H1 (cell line): ENCODE measurements around the gene CAPN13. TPM values are rescaled to one million over a fixed set of nuclear protein-coding genes. Genes with fewer than 3 reads are reported as not detected.

Source experiments
- CTCF ChIA-PET: fragments of 300-600 bp; sonication (Branson Sonifier 250); formaldehyde crosslinking; loops from one replicate; lab custom pipeline; 2021; ENCODE audit not compliant: partially characterized antibody; lab: Charles Lee
- POLR2A ChIA-PET: fragments of 300-600 bp; sonication (Branson Sonifier 250); formaldehyde crosslinking; loops from one replicate; lab custom pipeline; 2021; ENCODE audit warnings: inconsistent platforms; ENCODE audit not compliant: partially characterized antibody; lab: Charles Lee
- DNase-seq, 2 experiments: peaks; one replicate each; pipeline versions ENCODE4 v3.0.0 to v3.0.0-alpha.2; 2010 to 2022; ENCODE audit warnings: low spot score in 2 of 2, low read depth in 1 of 2, mixed read lengths in 1 of 2
- FAIRE-seq: peaks from 2 replicates; lab custom pipeline; 2011; peaks lifted over from hg19 to GRCh38; lab: Jason Lieb, UNC
- H2AFZ ChIP-seq: 2 replicates; pipeline ENCODE4 v1.8.1; 2012; ENCODE audit warnings: low read length, inconsistent platforms
- H2AK5ac ChIP-seq: 2 replicates; pipeline ENCODE4 v1.6.1; 2013; ENCODE audit warnings: low read depth, low read length
- H2BK120ac ChIP-seq: replicated peaks from 2 replicates; pipeline ENCODE3; 2013; ENCODE audit warnings: low read depth, low read length, inconsistent platforms
- H2BK12ac ChIP-seq: 2 replicates; pipeline ENCODE4 v1.6.1; 2013; ENCODE audit warnings: low read depth, low read length
- H2BK15ac ChIP-seq: 2 replicates; pipeline ENCODE4 v1.6.1; 2013; ENCODE audit warnings: low read length
- H2BK20ac ChIP-seq: 2 replicates; pipeline ENCODE4 v1.6.1; 2013; ENCODE audit warnings: low read length
- H2BK5ac ChIP-seq: 2 replicates; pipeline ENCODE4 v1.6.1; 2013; ENCODE audit warnings: low read depth, low read length
- H3K14ac ChIP-seq: 2 replicates; pipeline ENCODE4 v1.6.1; 2013; ENCODE audit warnings: inconsistent platforms; ENCODE audit not compliant: insufficient read length
- H3K18ac ChIP-seq: 2 replicates; pipeline ENCODE4 v1.6.1; 2013; ENCODE audit warnings: low read length; ENCODE audit errors: extremely low read depth
- H3K23ac ChIP-seq: 2 replicates; pipeline ENCODE4 v1.6.1; 2013; ENCODE audit warnings: inconsistent platforms; ENCODE audit not compliant: insufficient read length
- H3K23me2 ChIP-seq: 2 replicates; pipeline ENCODE4 v1.6.1; 2013; ENCODE audit warnings: low read depth, low read length
- H3K27ac ChIP-seq: 2 replicates; pipeline ENCODE4 v1.6.1; 2011; ENCODE audit warnings: low read depth, low read length, inconsistent platforms
- H3K27me3 ChIP-seq, 4 experiments: replicated peaks in 1 of 4; 1 replicate in 1 of 4; 2 replicates in 3 of 4; pipeline versions ENCODE4 v1.6.1 to v1.8.1; 2011 to 2013; ENCODE audit warnings: low read length in 3 of 4, mild to moderate bottlenecking in 3 of 4, inconsistent platforms in 2 of 4, mixed read lengths in 2 of 4, moderate library complexity in 1 of 4; ENCODE audit not compliant: control insufficient read depth in 3 of 4, insufficient read depth in 3 of 4; ENCODE audit errors: extremely low read depth in 1 of 4
- H3K36me3 ChIP-seq, 4 experiments: 2 replicates each; pipeline versions ENCODE4 v1.6.1 to v1.8.1; 2011 to 2013; ENCODE audit warnings: mild to moderate bottlenecking in 4 of 4, low read length in 3 of 4, moderate library complexity in 2 of 4, control low read depth in 1 of 4, inconsistent platforms in 1 of 4; ENCODE audit not compliant: insufficient read depth in 4 of 4, control insufficient read depth in 2 of 4
- H3K4ac ChIP-seq: replicated peaks from 2 replicates; pipeline ENCODE3; 2013; ENCODE audit warnings: low read length, low read depth, mixed read lengths, inconsistent platforms; ENCODE audit not compliant: insufficient read length
- H3K4me1 ChIP-seq, 4 experiments: replicated peaks in 1 of 4; 1 replicate in 1 of 4; 2 replicates in 3 of 4; pipeline versions ENCODE4 v1.6.1 to v1.8.1; 2011 to 2013; ENCODE audit warnings: low read length in 3 of 4, inconsistent platforms in 2 of 4, mixed read lengths in 1 of 4; ENCODE audit not compliant: insufficient read depth in 4 of 4, control insufficient read depth in 3 of 4
- H3K4me2 ChIP-seq, 2 experiments: 2 replicates each; pipeline versions ENCODE4 v1.6.1 to v1.8.1; 2011 to 2013; ENCODE audit warnings: low read depth in 2 of 2, low read length in 2 of 2, control low read depth in 1 of 2, inconsistent platforms in 1 of 2, mild to moderate bottlenecking in 1 of 2; ENCODE audit not compliant: insufficient read depth in 1 of 2
- H3K4me3 ChIP-seq, 4 experiments: fragments of 200-600, 300-600 bp in 1 of 4; sonication (generic), shearing (Covaris generic), sonication (Bioruptor Twin) in 1 of 4; 2 replicates each; pipeline versions ENCODE4 v1.5.1 to v1.8.1; 2011 to 2016; ENCODE audit warnings: low read length in 4 of 4, low read depth in 3 of 4, control low read depth in 2 of 4, inconsistent platforms in 2 of 4, mild to moderate bottlenecking in 2 of 4, mixed read lengths in 1 of 4, moderate library complexity in 1 of 4; ENCODE audit not compliant: insufficient read depth in 2 of 4; ENCODE audit errors: extremely low read depth in 1 of 4
- H3K56ac ChIP-seq: replicated peaks from 2 replicates; pipeline ENCODE3; 2013; ENCODE audit warnings: low read depth, mild to moderate bottlenecking, mixed read lengths, low read length, inconsistent platforms; ENCODE audit not compliant: insufficient read length
- H3K79me1 ChIP-seq: 2 replicates; pipeline ENCODE4 v1.6.1; 2013; ENCODE audit warnings: low read depth, low read length, control low read depth
- H3K79me2 ChIP-seq, 2 experiments: 2 replicates each; pipeline versions ENCODE4 v1.6.1 to v1.8.1; 2012 to 2013; ENCODE audit warnings: low read length in 2 of 2, mild to moderate bottlenecking in 2 of 2, inconsistent platforms in 1 of 2; ENCODE audit not compliant: insufficient read depth in 2 of 2, control insufficient read depth in 1 of 2
- H3K9ac ChIP-seq, 4 experiments: replicated peaks in 1 of 4; 1 replicate in 1 of 4; 2 replicates in 3 of 4; pipeline versions ENCODE4 v1.6.1 to v1.8.1; 2011 to 2013; ENCODE audit warnings: low read depth in 3 of 4, low read length in 3 of 4, control low read depth in 2 of 4, mild to moderate bottlenecking in 2 of 4, moderate library complexity in 2 of 4, inconsistent platforms in 1 of 4; ENCODE audit errors: extremely low read depth in 1 of 4
- H3K9me3 ChIP-seq, 2 experiments: 2 replicates each; pipeline versions ENCODE4 v1.6.1 to v1.8.1; 2012 to 2013; ENCODE audit warnings: mild to moderate bottlenecking in 2 of 2, moderate library complexity in 2 of 2, control low read depth in 1 of 2, inconsistent platforms in 1 of 2, low read depth in 1 of 2, low read length in 1 of 2, mixed read lengths in 1 of 2; ENCODE audit not compliant: insufficient read depth in 2 of 2
- H4K20me1 ChIP-seq, 2 experiments: replicated peaks in 1 of 2; 2 replicates each; pipeline versions ENCODE3 to v1.8.1; 2011 to 2013; ENCODE audit warnings: inconsistent platforms in 2 of 2, low read length in 2 of 2, mild to moderate bottlenecking in 1 of 2; ENCODE audit not compliant: insufficient read depth in 2 of 2, control insufficient read depth in 1 of 2
- H4K5ac ChIP-seq: 2 replicates; pipeline ENCODE4 v1.6.1; 2013; ENCODE audit warnings: low read length, low read depth, mixed read lengths, inconsistent platforms; ENCODE audit not compliant: insufficient read length
- H4K8ac ChIP-seq: 2 replicates; pipeline ENCODE4 v1.8.0; 2013; ENCODE audit warnings: mild to moderate bottlenecking, moderate library complexity, low read length, inconsistent platforms; ENCODE audit not compliant: insufficient read depth; ENCODE audit errors: extremely low read depth
- H4K91ac ChIP-seq: replicated peaks from 2 replicates; pipeline ENCODE3; 2013; ENCODE audit warnings: low read length, mixed read lengths, inconsistent platforms; ENCODE audit not compliant: insufficient read length
- RAD21 ChIP-seq, 2 experiments: IDR thresholded peaks in 1 of 2; conservative IDR thresholded peaks in 1 of 2; 2 replicates each; pipeline ENCODE4 v1.6.1; 2011; ENCODE audit warnings: low read depth in 2 of 2, low read length in 2 of 2, improper control_type of control experiment in 1 of 2, inconsistent platforms in 1 of 2, mild to moderate bottlenecking in 1 of 2, moderate library complexity in 1 of 2
- YY1 ChIP-seq: IDR thresholded peaks from 2 replicates; pipeline ENCODE4 v1.6.1; 2011; ENCODE audit warnings: low read depth, mild to moderate bottlenecking, low read length
- WGBS, 2 experiments: shearing (Covaris generic) in 1 of 2; methylation state at CpG; one replicate each; pipeline versions ENCODE4 v1.1.6 to v1.1.7; 2013 to 2015; ENCODE audit warnings: low lambda C conversion rate in 2 of 2, mixed read lengths in 2 of 2, inconsistent platforms in 1 of 2, low coverage in 1 of 2, missing lambda C conversion rate in 1 of 2; ENCODE audit not compliant: insufficient replicate concordance in 2 of 2, insufficient coverage in 1 of 2, insufficient read length in 1 of 2; ENCODE audit errors: extremely low coverage in 1 of 2, missing lambda C conversion rate in 1 of 2; 5-methylcytosine and 5-hydroxymethylcytosine counted together
- polyA plus RNA-seq, 7 experiments: library from polyadenylated mRNA; depleted of rRNA in 3 of 7; stranded (reverse) in 5 of 7; unstranded in 2 of 7; fragments of >200 nt in 5 of 7; fragments of 200-250 nt in 2 of 7; gene quantifications; 1 replicate in 5 of 7; 2 replicates in 1 of 7; 4 replicates in 1 of 7; pipeline versions ENCODE4 v1.2.1 to v1.2.3, GENCODE V29; 2011 to 2013; ENCODE audit warnings: missing spikeins in 2 of 7, mixed read lengths in 2 of 7
- total RNA-seq: library from RNA; stranded (reverse); fragmentation: NEBNext Ultra II Directional; extraction: Animal tissue kit (Norgen Biotek cat#: 25700); gene quantifications from 2 replicates; pipeline ENCODE4 v1.2.1, GENCODE V29; 2021
- TF ChIP-seq, protein P1 (sequence below): IDR thresholded peaks from 2 replicates; pipeline ENCODE4 v1.6.1; 2012; ENCODE audit warnings: inconsistent platforms

CAPN13 gene
- total and polyA plus RNA-seq, 2 of the 8 experiments (the other 6 are each of a cell fraction or from before 2014, with no cell fraction given), result 2.4 TPM

DNA sequence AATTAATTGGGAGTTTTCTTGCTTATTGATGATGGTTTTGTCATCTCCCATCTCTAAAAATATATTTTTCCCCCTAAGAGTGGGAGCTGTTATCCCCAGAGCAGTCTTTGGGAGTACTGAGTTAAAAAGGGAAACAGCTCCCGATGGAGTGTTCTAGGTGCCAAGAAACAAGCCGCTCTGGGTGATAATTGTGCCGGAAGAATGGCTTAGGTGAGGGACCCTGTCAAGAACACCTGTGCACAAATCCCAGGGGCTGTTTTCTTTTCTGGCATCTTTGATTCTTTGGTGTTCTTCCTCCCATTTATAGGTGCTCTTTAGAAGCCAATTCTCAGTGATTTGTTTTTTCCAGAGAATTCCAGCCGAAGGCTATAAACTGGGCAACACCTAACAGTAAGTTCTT lies 1.4 kb upstream of the CAPN13 start:
- no peaks in the 10 kb centered on the region; a peak in 1 of 7 replicates for H3K27me3 ChIP-seq
- H3K36me3 ChIP-seq, result no peaks in the 10 kb centered on the region
- TF ChIP-seq YY1, result no peak
- TF ChIP-seq RAD21 (IDR thresholded peaks at IDR 0.05 in 1 of 2, conservative IDR thresholded peaks at IDR 0.05 in 1 of 2; ENCODE audit: low read depth in 2 of 2, low read length in 2 of 2), result no peak
- TF ChIP-seq, protein P1, sequence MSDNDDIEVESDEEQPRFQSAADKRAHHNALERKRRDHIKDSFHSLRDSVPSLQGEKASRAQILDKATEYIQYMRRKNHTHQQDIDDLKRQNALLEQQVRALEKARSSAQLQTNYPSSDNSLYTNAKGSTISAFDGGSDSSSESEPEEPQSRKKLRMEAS, result no peak
- H4K5ac ChIP-seq, result no peak overlapping the region
- FAIRE-seq (no peak), DNase-seq (no peak)
- H3K14ac ChIP-seq, result no peak overlapping the region
- no peak overlapping the region for H3K4me2 ChIP-seq
- 95% methylated on average over 4 of the region's 4 CpGs; no CpG with 5 or more reads in 1 of the 2 experiments for WGBS, 2 experiments
- no peak overlapping the region for H2AK5ac ChIP-seq
- H3K18ac ChIP-seq, result no peak overlapping the region
- no peaks in the 10 kb centered on the region for H3K9me3 ChIP-seq
- H4K20me1 ChIP-seq, result no peaks in the 10 kb centered on the region
- no peak overlapping the region for H3K27ac ChIP-seq
- H2BK20ac ChIP-seq, result no peak overlapping the region
- H2AFZ ChIP-seq, result no peak overlapping the region
- H2BK5ac ChIP-seq, result no peak overlapping the region
- no peaks in the 10 kb centered on the region for H3K23me2 ChIP-seq
- ChIA-PET CTCF (interaction anchor here (0.6 to 1.5 kb wide), 4 partner anchors 9 to 448 kb away, joined by 3 to 4 read pairs (median 3); no protein-coding TSS in a partner anchor), POLR2A (no interaction called here)
- no peak overlapping the region for H4K8ac ChIP-seq
- no peak overlapping the region for H3K4ac ChIP-seq
- H3K79me2 ChIP-seq, result no peaks in the 10 kb centered on the region
- no peak overlapping the region for H3K56ac ChIP-seq
- H3K23ac ChIP-seq, result no peak overlapping the region
- H3K79me1 ChIP-seq, result no peaks in the 10 kb centered on the region
- H3K4me3 ChIP-seq, result no peak overlapping the region
- no peaks in the 10 kb centered on the region for H3K4me1 ChIP-seq
- no peak overlapping the region for H2BK12ac ChIP-seq
- H2BK120ac ChIP-seq, result no peak overlapping the region
- H4K91ac ChIP-seq, result no peak overlapping the region
- no peak overlapping the region for H2BK15ac ChIP-seq
- H3K9ac ChIP-seq, result no peak overlapping the region
